Body of pancreas (tissue), 4 donors: ENCODE data around the gene CEP85L. TPM values are rescaled to one million over a fixed set of nuclear protein-coding genes. Genes with fewer than 3 reads are reported as not detected.
A peak's percentile ranks its signal among the peaks of the same experiment; 100 is the strongest.

ENCODE experiments used
- ATAC-seq: fragments of 150-250 bp; one replicate; pipeline ENCODE4 v1.9.1; 2016
- DNase-seq, 4 donors: peaks; one replicate each; pipeline ENCODE4 v3.0.0-alpha.2; 2019
- H3K27ac ChIP-seq, 4 donors: fragments of 200-600 bp; sonication (generic); 1 replicate in 3 of 4; 2 replicates in 1 of 4; pipeline versions ENCODE4 v1.5.1 to v1.6.1; 2016 to 2019; ENCODE audit warnings: mild to moderate bottlenecking in 1 of 4, mixed read lengths in 1 of 4, moderate library complexity in 1 of 4
- H3K27me3 ChIP-seq, 2 donors: fragments of 200-600 bp; sonication (generic); one replicate each; pipeline ENCODE4 v1.6.0; 2016; ENCODE audit warnings: mild to moderate bottlenecking in 1 of 2
- H3K36me3 ChIP-seq, 2 donors: fragments of 200-600 bp; sonication (generic); replicated peaks in 1 of 2; 2 replicates each; pipeline ENCODE4 v1.5.1; 2016; ENCODE audit warnings: low read depth in 2 of 2; ENCODE audit not compliant: insufficient read depth in 1 of 2
- H3K4me1 ChIP-seq: fragments of 200-600 bp; sonication (generic); one replicate; pipeline ENCODE4 v1.6.0; 2016
- H3K4me3 ChIP-seq, 2 donors: fragments of 200-600 bp; sonication (generic); 1 replicate in 1 of 2; 2 replicates in 1 of 2; pipeline ENCODE4 v1.5.1; 2016 to 2019
- H3K9me3 ChIP-seq, 3 donors: fragments of 200-600 bp; sonication (generic); 1 replicate in 2 of 3; 2 replicates in 1 of 3; pipeline ENCODE4 v1.5.1; 2016
- POLR2A ChIP-seq, 3 donors: fragments of 450-650 bp; IDR thresholded peaks; one replicate each; pipeline ENCODE4 v1.6.1; 2016; ENCODE audit warnings: antibody characterized with exemption in 3 of 3, mild to moderate bottlenecking in 2 of 3
- WGBS, 2 donors: methylation state at CpG; one replicate each; pipeline ENCODE4 v1.1.5; 2017; 5-methylcytosine and 5-hydroxymethylcytosine counted together
- intact Hi-C: fragments of 100-400 bp; cut with DNase I; formaldehyde crosslinking; loops from one replicate; pipeline ENCODE4 v1.15.1; 2023
- total RNA-seq, 2 donors: library from RNA; depleted of rRNA; stranded (reverse); fragments of >200 nt; gene quantifications; one replicate each; pipeline ENCODE4 v1.1.0, GENCODE V29; 2016
- TF ChIP-seq, protein P1 (sequence below), 7 experiments: fragments of 450-650 bp in 4 of 7; fragments of 200-600 bp in 3 of 7; sonication (generic) in 3 of 7; IDR thresholded peaks; one replicate each; pipeline ENCODE4 v1.5.1; 2016 to 2019; ENCODE audit warnings: antibody characterized with exemption in 7 of 7

The CEP85L gene
- total RNA-seq, 2 donors from 2014 or later, result 8.2 to 9.9 TPM

DNA sequence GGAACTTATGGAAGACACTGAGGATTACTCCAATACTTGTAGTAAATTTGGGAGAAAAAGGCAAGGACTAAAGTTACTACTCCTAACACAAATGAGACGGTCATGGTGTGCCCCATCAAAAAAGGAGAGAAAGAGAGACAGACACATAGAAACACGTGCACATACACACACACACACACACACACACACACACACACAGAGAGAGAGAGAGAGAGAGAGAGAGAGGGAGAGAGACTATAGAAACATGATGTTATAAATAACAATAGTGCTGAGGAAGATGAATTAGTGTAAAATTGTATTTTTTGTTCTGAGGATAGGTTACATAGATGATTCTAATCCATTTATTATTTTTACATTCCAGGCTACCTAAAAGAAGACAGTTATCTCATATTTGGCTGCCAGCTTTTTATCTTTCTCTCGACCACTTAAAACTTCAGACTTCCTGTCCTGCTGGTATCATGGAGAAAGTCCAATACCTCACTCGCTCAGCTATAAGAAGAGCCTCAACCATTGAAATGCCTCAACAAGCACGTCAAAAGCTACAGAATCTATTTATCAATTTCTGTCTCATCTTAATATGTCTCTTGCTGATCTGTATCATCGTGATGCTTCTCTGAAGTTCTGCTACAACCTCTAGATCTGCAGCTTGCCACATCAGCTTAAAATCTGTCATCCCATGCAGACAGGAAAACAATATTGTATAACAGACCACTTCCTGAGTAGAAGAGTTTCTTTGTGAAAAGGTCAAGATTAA lies 92.8 kb downstream of the CEP85L start:
- H3K27me3 ChIP-seq, result no peaks in the 10 kb centered on the region
- DNase-seq, result no peak
- H3K4me1 ChIP-seq, result peaks cover 4% of the 10 kb centered on the region
- no peak overlapping the region for H3K27ac ChIP-seq
- H3K4me3 ChIP-seq, result no peak overlapping the region
- H3K9me3 ChIP-seq, result no peaks in the 10 kb centered on the region
- TF ChIP-seq, protein P1, sequence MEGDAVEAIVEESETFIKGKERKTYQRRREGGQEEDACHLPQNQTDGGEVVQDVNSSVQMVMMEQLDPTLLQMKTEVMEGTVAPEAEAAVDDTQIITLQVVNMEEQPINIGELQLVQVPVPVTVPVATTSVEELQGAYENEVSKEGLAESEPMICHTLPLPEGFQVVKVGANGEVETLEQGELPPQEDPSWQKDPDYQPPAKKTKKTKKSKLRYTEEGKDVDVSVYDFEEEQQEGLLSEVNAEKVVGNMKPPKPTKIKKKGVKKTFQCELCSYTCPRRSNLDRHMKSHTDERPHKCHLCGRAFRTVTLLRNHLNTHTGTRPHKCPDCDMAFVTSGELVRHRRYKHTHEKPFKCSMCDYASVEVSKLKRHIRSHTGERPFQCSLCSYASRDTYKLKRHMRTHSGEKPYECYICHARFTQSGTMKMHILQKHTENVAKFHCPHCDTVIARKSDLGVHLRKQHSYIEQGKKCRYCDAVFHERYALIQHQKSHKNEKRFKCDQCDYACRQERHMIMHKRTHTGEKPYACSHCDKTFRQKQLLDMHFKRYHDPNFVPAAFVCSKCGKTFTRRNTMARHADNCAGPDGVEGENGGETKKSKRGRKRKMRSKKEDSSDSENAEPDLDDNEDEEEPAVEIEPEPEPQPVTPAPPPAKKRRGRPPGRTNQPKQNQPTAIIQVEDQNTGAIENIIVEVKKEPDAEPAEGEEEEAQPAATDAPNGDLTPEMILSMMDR (IDR thresholded peaks at IDR 0.05), result no peak
- no peak for TF ChIP-seq POLR2A (IDR thresholded peaks at IDR 0.05)
- 61 to 73% methylated on average over 5 to 6 of the region's 6 CpGs for WGBS, 2 donors
- ATAC-seq, result no peak
- no peaks in the 10 kb centered on the region for H3K36me3 ChIP-seq
- intact Hi-C loops, result no loop called here

DNA sequence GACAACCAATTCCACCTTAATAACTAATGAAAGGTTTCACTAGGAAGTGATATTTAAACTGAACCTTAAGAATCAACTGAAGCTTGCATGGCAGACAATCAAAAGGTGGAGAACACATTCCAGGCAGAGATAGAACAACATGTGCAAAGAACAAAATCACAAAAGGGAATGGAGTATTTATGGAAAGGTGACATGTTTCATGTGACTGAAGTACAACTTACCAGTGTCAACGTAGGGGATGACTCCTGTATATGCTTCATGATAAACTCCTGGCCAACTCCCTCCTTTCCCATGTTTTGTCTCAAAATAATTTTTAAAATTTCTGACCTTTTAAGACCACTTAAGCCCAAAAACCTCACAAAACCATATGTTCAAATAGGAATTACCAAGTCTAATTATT lies 96.7 kb downstream of the CEP85L start:
- no peak overlapping the region for H3K4me3 ChIP-seq
- ATAC-seq, result no peak
- H3K27me3 ChIP-seq, result no peaks in the 10 kb centered on the region
- H3K9me3 ChIP-seq, result no peaks in the 10 kb centered on the region
- intact Hi-C loops, result no loop called here
- no peaks in the 10 kb centered on the region for H3K36me3 ChIP-seq
- H3K27ac ChIP-seq, result no peak overlapping the region
- TF ChIP-seq, protein P1 (IDR thresholded peaks at IDR 0.05), result no peak
- no peak for TF ChIP-seq POLR2A (IDR thresholded peaks at IDR 0.05)
- DNase-seq, result no peak
- 72 to 89% methylated on average over 1 of the region's 1 CpG for WGBS, 2 donors
- peaks cover 9% of the 10 kb centered on the region for H3K4me1 ChIP-seq

DNA sequence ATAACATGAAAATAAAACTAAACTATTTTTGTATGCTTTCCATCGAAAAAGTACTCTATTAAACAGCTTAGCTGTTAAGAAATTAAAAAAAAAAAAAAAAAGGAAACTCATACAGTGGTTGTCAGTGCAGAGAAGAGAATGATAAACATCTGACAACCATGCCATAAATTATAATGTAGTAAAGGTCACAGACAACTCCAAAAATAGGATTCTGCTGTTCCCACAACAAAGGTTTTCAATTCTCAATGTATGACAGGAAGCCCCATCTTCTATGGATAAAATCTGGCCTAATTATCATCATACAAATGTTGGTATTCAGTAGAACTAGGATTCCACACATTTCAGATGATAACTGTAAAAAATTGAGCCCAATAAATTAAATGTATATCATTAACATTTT lies 98.3 kb downstream of the CEP85L start:
- Histone ChIP-seq H3K9me3 (no peaks in the 10 kb centered on the region), H3K4me3 (no peak overlapping the region), H3K27ac (no peak overlapping the region), H3K27me3 (no peaks in the 10 kb centered on the region), H3K4me1 (peaks cover 9% of the 10 kb centered on the region), H3K36me3 (no peaks in the 10 kb centered on the region)
- intact Hi-C loops, result no loop called here
- ATAC-seq (no peak), DNase-seq (no peak)
- 54 to 57% methylated on average over 1 of the region's 1 CpG for WGBS, 2 donors
- TF ChIP-seq POLR2A (IDR thresholded peaks at IDR 0.05), result no peak
- TF ChIP-seq, protein P1 (IDR thresholded peaks at IDR 0.05), result no peak

DNA sequence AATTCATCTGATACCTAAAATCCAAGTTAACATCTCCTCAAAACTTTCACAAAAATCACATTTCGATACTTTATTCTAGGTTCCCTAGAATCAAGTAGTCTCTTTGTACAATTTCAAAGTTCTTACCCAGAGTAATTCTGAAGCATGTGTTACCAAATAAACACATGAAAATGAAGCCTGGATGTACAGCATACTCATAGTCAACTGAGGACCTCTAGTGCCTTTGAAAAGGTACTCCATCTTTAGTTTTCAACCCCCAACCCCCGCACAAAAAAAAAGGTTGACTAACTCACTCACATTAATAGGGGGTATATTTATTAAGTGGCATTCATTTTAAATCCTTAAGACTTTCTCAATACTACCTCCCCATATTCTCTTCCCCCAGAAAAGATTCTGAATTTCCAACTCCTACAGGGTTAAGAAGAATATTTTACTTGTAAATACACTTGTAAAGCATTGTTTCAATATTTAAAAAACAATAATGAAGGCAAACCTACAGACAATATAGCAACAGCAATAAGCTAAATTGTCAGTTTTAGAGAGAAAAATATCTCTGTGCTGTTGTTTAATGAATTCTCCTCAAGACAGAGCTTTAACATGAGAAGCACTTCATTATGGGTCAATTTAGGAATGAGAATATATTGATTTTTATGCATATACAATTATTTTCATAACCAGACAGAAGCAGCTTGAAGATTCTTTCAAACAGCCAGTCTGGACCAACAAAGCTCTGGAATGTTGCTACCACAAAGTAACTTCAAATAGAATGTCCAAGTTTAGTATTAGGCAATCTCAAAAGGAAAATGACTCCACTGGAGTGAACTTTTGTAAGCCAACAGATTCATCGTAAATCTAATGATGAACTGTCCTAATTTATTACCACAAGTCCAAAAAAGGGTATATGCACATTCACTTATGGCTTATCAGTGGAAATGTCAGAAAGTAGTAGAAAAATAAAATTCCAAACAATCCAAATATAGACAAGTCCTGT lies 100.0 kb downstream of the CEP85L start:
- intact Hi-C loops, result no loop called here
- no peaks in the 10 kb centered on the region for H3K9me3 ChIP-seq
- no peak for TF ChIP-seq POLR2A (IDR thresholded peaks at IDR 0.05)
- TF ChIP-seq, protein P1 (IDR thresholded peaks at IDR 0.05), result peak in 6 of 7 experiments; percentile 38 to 69 (median 65)
- H3K36me3 ChIP-seq, result no peaks in the 10 kb centered on the region
- H3K27ac ChIP-seq, result no peak overlapping the region
- ATAC-seq (peak; percentile 83), DNase-seq (no peak)
- no peak overlapping the region for H3K4me3 ChIP-seq
- peaks cover 9% of the 10 kb centered on the region for H3K4me1 ChIP-seq
- no peaks in the 10 kb centered on the region for H3K27me3 ChIP-seq
- WGBS, 2 donors, result 23 to 28% methylated on average over 3 of the region's 3 CpGs
